Kidney (tissue), 14 donors: Measurements from ENCODE around the gene ARL14EP. TPM values are rescaled to one million over a fixed set of nuclear protein-coding genes. Genes with fewer than 3 reads are reported as not detected.

ENCODE experiments used
- DNase-seq, 5 donors: peaks; one replicate each; pipeline ENCODE4 v3.0.0-alpha.2; 2013 to 2020
- FAIRE-seq: peaks from 2 replicates; lab custom pipeline; 2012; peaks lifted over from hg19 to GRCh38; lab: Jason Lieb, UNC
- H3K27ac ChIP-seq, 2 donors: one replicate each; pipeline ENCODE4 v1.7.0; 2013; ENCODE audit warnings: low read depth in 2 of 2, low read length in 2 of 2, inconsistent platforms in 1 of 2
- H3K27me3 ChIP-seq: one replicate; pipeline ENCODE4 v1.7.1; 2013; ENCODE audit warnings: low read length, inconsistent platforms; ENCODE audit not compliant: control insufficient read depth, insufficient read depth
- H3K36me3 ChIP-seq, 3 donors: one replicate each; pipeline versions ENCODE4 v1.7.0 to v1.7.1; 2013; ENCODE audit warnings: low read length in 3 of 3, control low read depth in 1 of 3, inconsistent platforms in 1 of 3; ENCODE audit not compliant: insufficient read depth in 3 of 3, control insufficient read depth in 2 of 3
- H3K4me1 ChIP-seq, 3 donors: one replicate each; pipeline versions ENCODE4 v1.7.0 to v1.7.1; 2013; ENCODE audit warnings: low read length in 3 of 3, inconsistent platforms in 1 of 3, low read depth in 1 of 3; ENCODE audit not compliant: control insufficient read depth in 2 of 3, insufficient read depth in 2 of 3
- H3K4me3 ChIP-seq, 3 donors: one replicate each; pipeline versions ENCODE4 v1.7.0 to v1.8.1; 2013; ENCODE audit warnings: low read length in 3 of 3, control low read depth in 1 of 3, inconsistent platforms in 1 of 3
- H3K9ac ChIP-seq, 3 donors: one replicate each; pipeline versions ENCODE4 v1.7.0 to v1.7.1; 2013; ENCODE audit warnings: low read length in 3 of 3, control low read depth in 1 of 3, inconsistent platforms in 1 of 3
- H3K9me3 ChIP-seq, 3 donors: one replicate each; pipeline versions ENCODE4 v1.7.0 to v1.7.1; 2013; ENCODE audit warnings: low read length in 3 of 3, control low read depth in 1 of 3, inconsistent platforms in 1 of 3; ENCODE audit not compliant: control insufficient read depth in 2 of 3, insufficient read depth in 1 of 3
- CTCF ChIP-seq: IDR thresholded peaks from 3 replicates; pipeline ENCODE4 v1.5.1; 2012; ENCODE audit warnings: mild to moderate bottlenecking, moderate library complexity, borderline replicate concordance; ENCODE audit not compliant: insufficient read depth; ENCODE audit errors: extremely low read depth
- intact Hi-C: fragments of 100-400 bp; cut with DNase I; formaldehyde crosslinking; loops from one replicate; pipeline ENCODE4 v1.11.1; 2022
- polyA plus RNA-seq: library from polyadenylated mRNA; stranded (reverse); fragments of 350-450 nt; fragmentation: Illumina TruSeq; extraction: RNeasy Lipid Tissue Mini Kit (QIAGEN cat#74804); gene quantifications from one replicate; pipeline ENCODE4 v1.2.3, GENCODE V29; 2014; ENCODE audit warnings: low read depth, low replicate concordance; ENCODE audit not compliant: insufficient read depth
- total RNA-seq: library from RNA; stranded (reverse); fragmentation: NEBNext Ultra II Directional; extraction: Animal tissue kit (Norgen Biotek cat#: 25700); gene quantifications from one replicate; pipeline ENCODE4 v1.2.1, GENCODE V29; 2021
- donor health status: control.
- donor health status: control.
- donor health status: control.
- donor health status: control.
- donor health status: control.
- donor health status: DM: yes; HTN: yes; CAD: no.
- donor health status: Normal renal cell carcinoma (clear cell type).

ARL14EP gene
- total and polyA plus RNA-seq, 2 donors from 2014 or later, result 16.3 to 29.6 TPM

GRCh38 chr11:30284836-30285235, 38.1 kb upstream of the ARL14EP start:
- no peak for FAIRE-seq
- H3K36me3 ChIP-seq, result no peaks in the 10 kb centered on the region
- DNase-seq, result no peak
- no peaks in the 10 kb centered on the region for H3K9me3 ChIP-seq
- intact Hi-C loops, result no loop called here
- H3K4me1 ChIP-seq, result no peaks in the 10 kb centered on the region
- no peak overlapping the region for H3K9ac ChIP-seq
- no peak overlapping the region for H3K27ac ChIP-seq
- TF ChIP-seq CTCF, result no peak
- H3K4me3 ChIP-seq, result no peak overlapping the region
- H3K27me3 ChIP-seq, result no peaks in the 10 kb centered on the region

GRCh38 chr11:30285416-30286121, 37.3 kb upstream of the ARL14EP start:
- H3K4me1 ChIP-seq, result no peaks in the 10 kb centered on the region
- intact Hi-C loops, result no loop called here
- FAIRE-seq, result no peak
- H3K36me3 ChIP-seq, result no peaks in the 10 kb centered on the region
- no peaks in the 10 kb centered on the region for H3K9me3 ChIP-seq
- DNase-seq, result no peak
- H3K27me3 ChIP-seq, result no peaks in the 10 kb centered on the region
- H3K9ac ChIP-seq, result no peak overlapping the region
- no peak overlapping the region for H3K27ac ChIP-seq
- TF ChIP-seq CTCF, result no peak
- H3K4me3 ChIP-seq, result no peak overlapping the region

- TF ChIP-seq CTCF, result no peak
- H3K36me3 ChIP-seq, result no peaks in the 10 kb centered on the region
- H3K27ac ChIP-seq, result no peak overlapping the region
- H3K27me3 ChIP-seq, result no peaks in the 10 kb centered on the region
- H3K4me3 ChIP-seq, result no peak overlapping the region
- DNase-seq (no peak), FAIRE-seq (no peak)
- intact Hi-C loops, result no loop called here
- H3K9me3 ChIP-seq, result no peaks in the 10 kb centered on the region
- no peak overlapping the region for H3K9ac ChIP-seq
- H3K4me1 ChIP-seq, result no peaks in the 10 kb centered on the region
These were observed 31.6 kb upstream of the ARL14EP start for GRCh38 chr11:30291331-30291730.
